Kidney tubule cell (primary cell): ENCODE results near the gene ZNF530.
A peak's percentile ranks its signal among the peaks of the same experiment; 100 is the strongest.

Source experiments
- DNase-seq: peaks from one replicate; pipeline ENCODE4 v3.0.0-alpha.2; 2018; ENCODE audit warnings: low spot score

Gene ZNF530

DNA sequence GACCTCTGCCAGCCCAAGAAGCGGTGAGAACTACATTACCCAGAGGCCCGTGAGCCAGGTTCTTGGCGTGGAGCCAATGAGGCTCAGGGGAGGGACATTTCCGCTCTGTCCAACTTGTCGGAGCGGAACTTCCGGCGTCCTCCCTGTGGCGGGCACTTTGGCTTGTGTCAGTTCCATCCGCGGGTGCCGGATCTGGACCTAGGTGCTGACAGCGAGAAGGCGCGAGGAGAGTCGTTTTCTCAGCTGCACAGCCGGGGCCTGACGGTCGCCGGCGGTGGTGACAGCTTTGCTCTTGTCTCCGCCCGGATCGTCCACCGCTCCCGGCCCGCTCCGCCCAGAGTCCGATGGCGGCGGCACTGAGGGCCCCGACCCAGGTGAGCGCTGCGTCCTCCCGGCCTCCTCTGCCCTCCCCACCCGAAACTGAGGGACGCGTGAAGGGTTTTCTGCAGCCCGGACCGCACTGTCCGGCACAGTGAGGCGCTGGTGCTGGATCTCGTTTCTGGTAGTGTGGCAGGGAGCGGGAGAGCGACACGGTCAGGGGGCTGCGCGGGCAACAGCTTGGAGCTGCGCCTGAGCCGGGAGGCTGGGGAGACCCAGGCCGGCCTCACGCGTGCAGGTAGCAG lies at the start of gene ZNF530:
Gene ZNF530, plus strand, starts transcription at position 125 of the 623 bp plus-strand sequence. CDS start 4,461 bp downstream, outside the sequence.
- peak; percentile 93 for DNase-seq

DNA sequence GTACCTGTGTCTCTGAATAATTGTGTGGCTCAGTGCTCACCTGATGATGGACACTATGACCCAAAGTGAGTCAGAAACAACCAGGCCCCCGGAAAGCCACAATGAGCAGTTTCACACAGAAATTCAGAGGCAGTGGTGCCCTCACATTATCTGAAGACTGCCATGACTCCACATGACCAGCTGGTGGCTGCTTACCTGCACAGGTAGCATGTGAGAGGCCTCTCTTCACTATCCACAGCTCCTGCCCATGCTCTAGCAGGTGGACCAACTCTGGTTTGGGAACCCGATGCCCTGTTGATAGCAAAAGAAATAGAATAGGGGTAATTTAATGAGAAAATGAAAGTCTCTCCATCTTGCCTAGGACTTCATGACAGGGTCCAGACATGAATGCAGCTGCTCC lies 47.3 kb upstream of the ZNF530 start:
- no peak for DNase-seq

DNA sequence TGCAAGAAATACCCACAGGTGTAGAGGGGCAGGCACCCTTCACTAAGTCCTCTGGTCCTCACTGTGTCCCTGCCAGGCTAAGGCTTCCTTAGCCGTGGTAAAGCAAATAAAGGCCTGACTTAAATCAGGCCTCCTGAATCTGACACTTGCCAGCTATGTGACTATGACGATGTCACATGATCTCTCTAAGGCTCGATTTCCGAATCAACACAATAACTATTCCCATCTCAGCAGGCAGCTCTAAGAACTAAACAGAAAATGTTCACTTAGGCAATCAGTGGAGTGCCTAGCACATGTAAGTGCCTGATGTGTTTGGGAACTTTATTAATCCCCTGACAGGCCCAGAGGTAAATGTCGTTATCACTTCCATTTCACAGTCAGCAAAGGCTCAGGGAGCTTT lies 42.0 kb upstream of the ZNF530 start:
- DNase-seq, result no peak

DNA sequence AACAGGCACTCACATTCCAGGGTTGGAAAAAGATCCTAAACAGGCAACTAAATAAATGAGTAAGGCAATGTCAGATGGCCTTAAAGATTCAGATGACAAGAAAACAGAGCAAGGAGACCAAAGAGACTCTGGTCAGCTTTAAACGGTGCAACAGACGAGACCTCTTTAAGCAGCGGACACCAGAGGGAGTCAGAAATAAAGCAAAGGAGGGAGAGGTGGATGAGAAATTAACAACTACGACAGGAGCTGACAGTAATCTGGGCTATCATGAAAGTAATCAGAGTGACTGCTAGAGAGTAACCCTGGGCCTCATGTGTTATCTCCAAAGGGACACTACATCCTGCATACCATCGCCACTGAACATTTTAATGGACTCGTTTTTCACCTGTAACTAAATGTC lies 41.2 kb upstream of the ZNF530 start:
- DNase-seq, result no peak

DNA sequence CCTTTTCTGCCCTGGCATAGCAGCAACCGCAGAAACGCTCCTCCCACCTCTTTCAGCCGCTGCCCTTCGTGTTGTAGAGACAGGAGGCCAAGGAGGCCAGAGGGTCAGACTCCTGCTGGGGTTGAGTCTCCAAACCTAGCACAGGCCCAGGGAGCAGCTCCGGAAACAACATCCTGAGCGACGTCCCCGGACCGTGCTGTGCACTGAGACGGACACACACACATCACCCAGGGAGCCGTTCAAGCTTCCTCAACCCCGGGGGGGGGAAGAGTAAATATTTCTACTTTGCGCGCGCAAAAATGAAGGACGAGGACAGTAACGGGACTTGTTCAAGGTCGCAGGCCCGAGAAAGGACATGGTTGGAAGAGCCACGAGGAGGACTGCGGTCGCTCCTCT lies 40.7 kb upstream of the ZNF530 start:
- peak; percentile 53 for DNase-seq

DNA sequence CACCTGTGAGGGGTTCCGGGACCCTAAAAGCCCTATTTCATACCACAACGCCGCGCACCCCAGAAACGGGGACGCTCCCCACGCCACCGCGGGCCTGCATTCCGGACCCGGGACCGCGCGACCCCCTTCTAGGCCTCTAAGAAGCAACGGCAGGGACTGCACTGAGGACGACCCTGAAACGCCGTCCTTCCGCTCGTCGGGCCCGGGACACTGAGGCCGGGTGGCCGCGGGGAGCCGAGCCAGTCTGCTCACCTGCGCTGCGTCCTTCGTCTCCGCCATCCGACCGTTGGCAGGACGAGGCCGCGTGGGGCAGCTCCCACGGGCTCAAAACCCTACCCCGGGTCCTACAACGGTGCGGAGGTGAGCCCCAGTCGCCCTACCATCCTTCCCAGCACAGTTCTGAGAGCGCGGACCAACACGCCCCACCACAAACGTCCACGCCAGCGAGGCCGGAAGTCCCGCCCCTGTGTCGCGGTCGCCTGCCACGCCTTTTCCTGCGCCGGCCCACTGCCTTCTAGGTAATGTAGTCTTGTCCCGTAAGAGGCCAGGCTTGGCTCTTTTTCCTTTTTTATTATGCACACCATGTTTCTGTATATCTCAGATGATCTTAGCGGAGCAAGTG lies 40.2 kb upstream of the ZNF530 start, which contains the start of gene ZNF550:
Gene ZNF550, minus strand, starts transcription at position 460 of the 622 bp plus-strand sequence. Its CDS starts 181 bp downstream, at position 279.
- DNase-seq, result peak; percentile 87

DNA sequence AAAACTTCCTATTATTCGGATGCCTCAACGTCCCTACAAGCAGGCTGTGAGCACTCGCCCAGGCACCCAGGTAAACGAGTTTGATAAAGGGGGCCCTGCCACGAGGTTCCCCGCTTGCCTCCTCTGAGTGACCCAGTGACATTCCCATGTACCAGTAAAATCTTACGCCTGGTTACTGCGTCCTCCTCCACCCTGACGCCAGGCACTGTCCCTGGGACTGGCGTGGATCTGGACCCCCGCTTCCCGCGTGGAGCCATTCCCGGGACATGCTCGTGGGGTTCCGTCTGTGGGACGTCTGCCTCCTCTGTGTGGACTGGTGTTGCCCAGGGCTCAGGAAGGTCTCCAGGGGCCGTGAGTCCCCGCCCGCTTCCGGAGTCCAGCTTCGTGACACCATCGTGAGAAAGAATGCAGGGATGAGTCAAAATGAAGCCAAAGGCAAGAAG lies 39.6 kb upstream of the ZNF530 start:
- DNase-seq, result peak; percentile 65

DNA sequence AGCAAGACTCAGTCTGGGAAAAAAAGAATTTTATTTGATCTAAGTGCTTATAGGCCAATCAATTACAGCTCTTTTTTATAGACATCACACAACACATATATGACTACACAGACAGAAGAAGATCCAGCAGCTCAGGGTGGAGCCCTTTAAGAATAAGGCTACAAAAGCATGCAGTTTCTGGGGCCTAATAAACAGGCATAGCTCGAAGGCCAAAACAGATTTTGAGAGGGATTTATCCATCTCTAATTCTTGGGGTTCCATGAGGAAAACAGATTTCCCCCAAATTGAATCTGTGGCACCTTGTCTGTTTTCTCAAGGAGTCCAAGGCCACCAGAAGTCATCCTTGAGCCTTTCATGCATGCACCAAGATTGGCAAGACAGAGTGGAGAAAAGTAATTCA lies 36.1 kb upstream of the ZNF530 start:
- no peak for DNase-seq

DNA sequence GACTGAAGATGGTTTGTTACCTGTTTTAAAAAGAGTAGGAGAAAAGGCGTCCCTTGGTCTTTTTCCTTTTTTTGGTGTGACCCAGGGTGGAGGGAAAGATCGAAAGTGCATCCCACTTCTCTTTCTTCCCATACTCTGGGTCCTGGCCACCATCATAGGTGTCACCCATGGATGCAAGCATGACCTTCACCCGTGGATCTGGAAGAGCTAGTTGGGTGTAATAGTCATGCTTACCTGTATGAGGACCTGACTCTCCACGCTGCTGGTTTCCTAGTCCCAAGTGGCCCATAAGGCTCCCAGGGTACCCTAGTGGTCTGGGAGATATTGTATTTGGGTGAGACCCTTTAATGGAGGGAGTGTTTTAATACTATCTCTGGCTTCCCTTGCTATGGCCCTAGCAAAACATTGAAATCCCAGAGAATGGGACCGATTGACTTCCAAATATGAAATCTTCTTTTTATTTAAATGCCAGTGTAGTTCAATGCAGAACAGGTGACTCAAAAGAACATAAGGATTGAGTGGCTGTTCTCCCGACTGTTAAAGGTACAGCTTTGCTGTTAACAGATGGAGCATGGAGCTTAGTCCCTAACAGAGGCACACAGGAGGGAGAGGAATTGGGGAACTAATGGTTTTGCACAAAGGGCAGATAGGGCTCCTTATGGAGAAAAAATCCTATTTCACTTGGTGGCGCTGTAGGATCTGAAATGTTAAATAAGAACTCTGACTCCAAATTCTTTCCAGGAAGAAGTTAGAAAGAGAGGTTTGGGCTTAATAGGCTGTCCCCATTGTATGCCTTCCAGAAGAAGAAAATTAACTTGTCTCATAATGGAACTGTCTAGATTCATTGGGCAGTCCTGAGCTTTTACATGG lies 33.1 kb upstream of the ZNF530 start:
- peak; percentile 17 for DNase-seq

DNA sequence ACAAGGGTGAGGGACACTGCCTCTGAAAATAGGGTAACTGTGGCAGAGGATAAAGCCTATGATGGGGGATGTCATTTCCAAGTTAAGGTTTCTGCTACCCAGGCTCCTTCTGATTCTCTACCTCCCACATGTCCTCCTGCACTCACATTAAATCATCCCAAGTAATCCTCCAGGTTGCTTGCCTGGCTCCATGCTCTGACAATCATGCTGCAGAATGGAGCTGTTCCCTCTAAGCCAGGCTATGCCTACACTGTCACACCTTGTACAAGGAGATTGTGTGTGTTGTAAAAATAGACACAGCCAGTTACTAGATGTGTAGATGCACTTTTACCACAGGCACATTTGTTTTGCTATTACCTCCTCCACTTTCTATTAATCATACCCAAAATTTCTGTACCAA lies 29.0 kb upstream of the ZNF530 start:
- no peak for DNase-seq

DNA sequence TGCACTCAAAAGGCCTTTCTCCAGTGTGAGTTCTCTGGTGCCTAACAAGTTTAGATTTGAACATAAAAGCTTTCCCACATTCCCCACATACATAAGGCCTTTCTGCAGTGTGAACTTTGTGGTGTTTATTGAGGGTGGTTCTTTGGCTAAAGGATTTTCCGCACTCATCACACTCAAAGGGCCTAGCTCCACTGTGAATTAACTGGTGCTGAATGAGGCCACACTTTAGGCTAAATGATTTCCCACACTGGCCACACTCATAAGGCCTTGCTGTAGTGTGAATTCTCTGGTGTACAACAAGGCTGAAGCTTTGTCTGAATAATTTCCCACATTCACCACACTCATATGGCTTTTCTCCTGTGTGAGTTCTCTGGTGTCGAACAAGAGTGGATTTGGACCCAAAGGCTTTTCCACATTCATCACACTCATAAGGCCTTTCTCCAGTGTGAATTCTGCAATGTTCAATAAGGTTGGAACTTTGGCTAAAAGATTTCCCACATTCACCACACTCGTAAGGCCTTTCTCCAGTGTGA lies 27.2 kb upstream of the ZNF530 start:
- DNase-seq, result no peak

DNA sequence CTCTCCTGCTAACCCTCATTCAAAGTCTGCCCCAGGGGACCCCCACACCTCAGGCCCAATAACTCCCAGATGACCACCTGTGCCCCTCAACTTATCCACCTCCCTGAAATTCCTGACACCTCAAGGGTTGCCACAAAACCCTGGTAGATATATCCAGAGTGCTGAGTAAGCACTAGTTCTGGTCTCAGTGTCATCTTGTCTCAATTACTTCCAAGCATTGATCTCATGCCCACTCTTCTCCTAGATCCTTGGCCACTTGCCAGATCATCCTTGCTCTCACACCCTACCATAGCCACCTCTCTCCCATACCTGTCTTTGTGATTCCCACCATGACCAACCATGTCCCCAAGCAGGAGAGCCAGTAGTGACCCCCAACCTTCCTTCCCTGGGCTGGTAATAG lies 23.0 kb upstream of the ZNF530 start:
- no peak for DNase-seq

DNA sequence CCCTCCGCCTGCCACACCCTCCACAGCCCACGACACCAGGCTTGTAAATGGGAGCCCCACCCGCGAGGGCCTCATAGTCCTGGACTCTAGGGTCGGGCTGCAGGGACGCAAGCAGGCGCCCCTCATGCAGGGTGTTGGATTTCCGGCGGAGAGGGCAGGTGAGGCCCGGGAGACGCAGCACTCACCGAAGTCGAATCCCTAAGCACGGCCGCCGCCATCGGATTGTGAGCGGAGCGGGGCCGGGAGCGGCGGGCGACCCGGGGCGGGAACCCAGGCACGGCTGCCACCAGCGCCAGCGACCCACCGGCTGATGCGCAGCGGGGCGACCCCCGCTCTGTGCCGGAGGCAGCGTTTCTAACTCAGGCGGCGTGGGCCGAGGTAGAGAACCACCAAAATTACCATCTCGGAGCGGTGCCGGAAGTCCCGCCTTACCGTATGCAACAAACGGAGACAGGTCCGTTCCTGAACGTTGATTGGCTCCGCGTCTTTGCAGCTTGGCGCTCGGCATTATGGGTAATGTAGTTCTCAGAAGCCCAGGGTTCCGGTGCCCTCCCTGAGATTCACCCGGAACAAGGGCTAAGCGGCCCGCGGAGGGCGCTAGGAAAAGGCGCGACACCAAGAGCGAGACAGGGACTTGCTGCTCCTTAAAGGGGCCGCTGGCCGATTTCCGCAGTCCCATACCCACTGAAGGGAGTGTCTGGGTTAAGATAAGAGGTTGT lies 21.0 kb upstream of the ZNF530 start, which contains the start of gene ZNF416:
Gene ZNF416, minus strand, starts transcription at position 425 of the 719 bp plus-strand sequence. Its CDS starts 207 bp downstream, at position 218.
- DNase-seq, result peak; percentile 98

DNA sequence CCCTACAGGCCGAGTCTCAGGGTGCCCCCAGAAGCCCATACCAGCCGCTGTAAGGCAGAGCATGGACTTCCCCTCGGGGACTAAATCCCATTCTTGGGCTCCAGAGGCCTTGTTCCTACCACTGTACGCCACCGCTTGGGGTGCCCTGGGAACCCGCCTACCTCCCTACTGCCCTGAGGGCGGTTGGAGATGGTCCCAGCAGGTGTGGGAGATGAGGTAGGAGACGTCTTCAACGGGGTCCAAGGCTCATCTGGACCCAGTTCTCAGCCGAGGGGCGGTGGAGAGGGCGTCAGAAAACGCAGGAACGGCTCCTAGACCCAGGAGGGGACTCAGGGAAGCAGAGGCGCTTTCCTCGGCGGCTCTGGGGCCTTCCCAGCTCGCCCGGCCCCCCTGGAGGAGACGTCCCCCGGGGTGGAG lies 16.6 kb upstream of the ZNF530 start:
- DNase-seq, result no peak

DNA sequence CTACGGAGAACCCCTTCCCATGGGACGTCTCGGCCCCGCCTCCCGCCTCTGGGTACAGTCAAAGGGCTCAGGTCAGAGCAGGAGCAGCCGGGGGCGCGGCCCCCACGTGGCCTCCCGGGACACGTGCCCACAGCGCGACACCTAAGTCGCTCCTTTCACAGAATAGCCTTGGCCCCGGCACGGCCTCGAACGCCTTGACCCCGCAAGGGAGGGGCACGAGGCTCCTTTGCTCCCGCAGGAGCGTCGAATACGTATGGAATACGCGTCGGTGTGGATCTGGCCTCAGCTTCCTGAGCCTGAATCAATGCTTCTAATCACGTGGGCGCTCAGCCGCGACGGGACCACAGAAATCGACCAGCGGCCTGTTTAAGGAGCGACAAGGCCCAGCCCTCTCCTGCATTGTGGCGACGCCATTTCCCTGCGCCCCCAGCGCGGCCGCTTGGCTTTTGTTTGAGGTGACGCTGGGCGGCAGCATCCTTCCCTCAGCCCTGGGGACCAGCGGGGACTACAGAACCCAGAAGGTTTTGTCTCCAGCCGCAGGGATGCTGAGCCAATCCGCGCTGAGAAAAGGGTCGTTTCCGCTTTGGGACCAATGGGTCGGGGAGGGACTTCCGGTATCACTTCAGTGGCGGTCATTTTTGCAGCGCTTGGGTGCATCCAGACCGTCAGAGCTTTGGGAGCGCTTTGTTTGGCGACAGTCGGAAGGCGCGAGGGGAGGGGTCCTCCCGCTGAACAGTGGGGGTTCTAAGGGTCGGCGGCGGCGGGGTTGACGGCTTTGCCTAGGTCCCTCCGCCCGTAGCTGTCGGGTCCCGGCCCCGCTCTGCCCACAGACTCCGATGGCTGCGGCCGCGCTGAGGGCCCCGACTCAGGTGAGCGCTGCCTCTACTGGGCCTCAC lies 15.9 kb upstream of the ZNF530 start, which contains the start of gene ZIK1:
Gene ZIK1, plus strand, starts transcription at position 625 of the 896 bp plus-strand sequence. Its CDS starts 212 bp downstream, at position 837.
- DNase-seq, result peak; percentile 80

DNA sequence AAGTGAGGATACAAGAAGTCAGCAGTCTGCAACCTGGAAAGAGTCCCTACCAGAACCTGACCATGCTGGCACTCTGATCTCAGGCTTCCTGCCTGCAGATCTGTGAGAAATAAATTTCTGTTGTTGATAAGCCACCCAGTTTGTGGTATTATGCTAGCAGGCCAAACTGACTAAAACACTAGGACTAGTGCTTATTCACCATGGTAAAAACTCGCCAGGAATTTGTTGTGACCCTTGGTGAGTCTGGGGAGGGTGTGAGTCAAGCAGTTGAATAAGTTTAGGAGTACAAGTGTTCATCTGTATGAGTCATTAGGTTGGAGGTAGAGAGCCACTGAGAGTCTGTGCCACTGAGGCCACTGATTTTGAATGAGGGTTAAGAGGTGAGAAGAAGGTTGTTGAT lies 12.2 kb upstream of the ZNF530 start:
- DNase-seq, result peak; percentile 86

DNA sequence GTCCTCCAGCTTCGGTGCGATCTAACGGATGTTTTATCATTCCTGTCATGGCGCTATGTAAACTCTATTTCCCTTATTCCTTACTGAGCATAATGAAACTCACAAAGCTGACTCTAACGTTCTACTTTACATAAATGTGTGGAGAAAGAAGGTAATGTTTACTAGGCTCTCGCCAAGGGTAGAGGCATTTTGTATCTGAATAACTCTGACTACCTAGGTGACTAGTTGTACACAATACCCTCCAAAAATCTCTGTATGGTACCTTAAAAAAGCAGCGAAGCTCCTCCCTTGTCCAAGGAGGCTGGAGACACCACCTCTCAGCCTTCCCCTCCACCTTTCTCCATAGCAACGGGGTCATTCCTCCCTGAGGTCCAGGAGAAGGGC lies 316 bp upstream of the ZNF530 start:
- DNase-seq, result no peak

DNA sequence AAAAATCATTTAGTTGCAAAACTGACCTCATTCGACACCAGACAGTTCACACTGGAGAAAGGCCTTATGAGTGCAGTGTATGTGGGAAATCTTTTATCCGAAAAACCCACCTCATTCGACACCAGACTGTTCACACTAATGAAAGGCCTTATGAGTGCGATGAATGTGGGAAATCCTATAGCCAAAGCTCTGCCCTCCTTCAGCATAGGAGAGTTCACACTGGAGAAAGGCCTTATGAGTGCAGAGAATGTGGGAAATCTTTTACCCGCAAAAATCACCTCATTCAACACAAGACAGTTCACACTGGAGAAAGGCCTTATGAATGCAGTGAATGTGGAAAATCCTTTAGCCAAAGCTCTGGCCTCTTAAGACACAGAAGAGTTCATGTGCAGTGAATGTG lies 7.2 kb downstream of the ZNF530 start:
- no peak for DNase-seq

DNA sequence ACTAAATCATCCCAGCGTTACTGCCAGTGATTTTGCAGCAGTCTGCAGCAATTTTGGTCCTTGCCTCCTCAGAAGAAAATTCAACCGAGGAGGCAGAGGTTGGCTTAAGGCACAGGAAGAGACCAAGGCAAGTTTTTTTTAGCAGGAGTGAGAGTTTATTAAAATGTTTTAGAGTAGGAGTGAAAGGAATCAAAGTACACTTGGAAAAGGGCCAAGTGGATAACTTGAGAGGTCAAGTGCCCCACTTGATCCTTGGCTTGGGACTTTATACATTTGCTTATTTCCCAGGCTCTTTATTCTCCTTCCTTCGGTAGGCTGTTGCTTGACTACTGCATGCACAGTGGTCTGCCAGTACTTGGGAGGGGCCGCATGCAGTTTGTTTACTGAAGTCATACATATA lies 11.4 kb downstream of the ZNF530 start:
- DNase-seq, result no peak

DNA sequence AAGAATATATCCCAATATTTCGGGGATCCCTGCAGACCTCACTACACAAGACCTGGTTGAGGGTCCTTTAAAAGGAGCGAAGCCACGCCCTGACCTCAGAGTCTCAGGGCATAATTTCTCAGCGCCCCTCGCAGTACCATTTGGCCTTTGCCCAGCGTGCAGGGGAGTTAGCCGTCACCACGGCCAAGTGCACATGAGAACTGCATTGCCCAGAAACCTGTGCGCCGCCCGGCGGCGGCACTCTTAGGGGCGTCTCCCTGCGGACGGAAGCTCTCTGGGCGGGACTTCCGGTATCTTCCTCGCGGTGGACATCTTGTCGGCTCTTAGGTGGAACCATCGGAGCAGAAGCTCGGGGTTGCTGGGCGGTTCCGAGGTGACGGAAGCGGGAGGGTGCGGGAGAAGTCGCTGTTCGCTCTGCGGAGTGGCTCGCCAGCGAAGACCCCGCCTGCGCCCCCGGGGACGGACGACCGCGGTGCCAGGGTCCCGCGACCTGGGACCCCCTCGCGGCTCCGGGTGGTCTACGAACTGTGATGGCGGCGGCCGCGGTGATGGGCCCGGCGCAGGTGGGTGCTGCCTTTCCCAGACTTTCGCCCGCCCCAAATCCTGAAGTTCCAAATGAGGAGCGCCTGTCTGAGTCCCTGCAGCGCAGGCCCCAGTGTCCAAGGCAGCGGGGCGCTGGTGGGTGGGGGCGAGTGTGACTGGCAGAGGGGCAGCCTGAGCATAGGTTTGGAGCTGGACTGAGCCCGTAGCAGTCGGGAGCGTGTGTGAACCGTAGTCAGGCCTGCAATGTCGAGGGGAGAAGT lies 14.5 kb downstream of the ZNF530 start, which contains the start of gene ZNF134:
Gene ZNF134, plus strand, starts transcription at position 302 of the 803 bp plus-strand sequence. CDS start 5,227 bp downstream, outside the sequence.
- DNase-seq, result peak; percentile 90
